H1 (cell line): Measurements from ENCODE around the gene RNF220. TPM values are rescaled to one million over a fixed set of nuclear protein-coding genes. Genes with fewer than 3 reads are reported as not detected.

ENCODE experiments used
- CTCF ChIA-PET: fragments of 300-600 bp; sonication (Branson Sonifier 250); formaldehyde crosslinking; loops from one replicate; lab custom pipeline; 2021; ENCODE audit not compliant: partially characterized antibody; lab: Charles Lee
- POLR2A ChIA-PET: fragments of 300-600 bp; sonication (Branson Sonifier 250); formaldehyde crosslinking; loops from one replicate; lab custom pipeline; 2021; ENCODE audit warnings: inconsistent platforms; ENCODE audit not compliant: partially characterized antibody; lab: Charles Lee
- DNase-seq, 2 experiments: peaks; one replicate each; pipeline versions ENCODE4 v3.0.0 to v3.0.0-alpha.2; 2010 to 2022; ENCODE audit warnings: low spot score in 2 of 2, low read depth in 1 of 2, mixed read lengths in 1 of 2
- FAIRE-seq: peaks from 2 replicates; lab custom pipeline; 2011; peaks lifted over from hg19 to GRCh38; lab: Jason Lieb, UNC
- H2AFZ ChIP-seq: 2 replicates; pipeline ENCODE4 v1.8.1; 2012; ENCODE audit warnings: low read length, inconsistent platforms
- H2AK5ac ChIP-seq: 2 replicates; pipeline ENCODE4 v1.6.1; 2013; ENCODE audit warnings: low read depth, low read length
- H2BK120ac ChIP-seq: replicated peaks from 2 replicates; pipeline ENCODE3; 2013; ENCODE audit warnings: low read depth, low read length, inconsistent platforms
- H2BK12ac ChIP-seq: 2 replicates; pipeline ENCODE4 v1.6.1; 2013; ENCODE audit warnings: low read depth, low read length
- H2BK15ac ChIP-seq: 2 replicates; pipeline ENCODE4 v1.6.1; 2013; ENCODE audit warnings: low read length
- H2BK20ac ChIP-seq: 2 replicates; pipeline ENCODE4 v1.6.1; 2013; ENCODE audit warnings: low read length
- H2BK5ac ChIP-seq: 2 replicates; pipeline ENCODE4 v1.6.1; 2013; ENCODE audit warnings: low read depth, low read length
- H3K14ac ChIP-seq: 2 replicates; pipeline ENCODE4 v1.6.1; 2013; ENCODE audit warnings: inconsistent platforms; ENCODE audit not compliant: insufficient read length
- H3K18ac ChIP-seq: 2 replicates; pipeline ENCODE4 v1.6.1; 2013; ENCODE audit warnings: low read length; ENCODE audit errors: extremely low read depth
- H3K23ac ChIP-seq: 2 replicates; pipeline ENCODE4 v1.6.1; 2013; ENCODE audit warnings: inconsistent platforms; ENCODE audit not compliant: insufficient read length
- H3K23me2 ChIP-seq: 2 replicates; pipeline ENCODE4 v1.6.1; 2013; ENCODE audit warnings: low read depth, low read length
- H3K27ac ChIP-seq: 2 replicates; pipeline ENCODE4 v1.6.1; 2011; ENCODE audit warnings: low read depth, low read length, inconsistent platforms
- H3K27me3 ChIP-seq, 4 experiments: replicated peaks in 1 of 4; 1 replicate in 1 of 4; 2 replicates in 3 of 4; pipeline versions ENCODE4 v1.6.1 to v1.8.1; 2011 to 2013; ENCODE audit warnings: low read length in 3 of 4, mild to moderate bottlenecking in 3 of 4, inconsistent platforms in 2 of 4, mixed read lengths in 2 of 4, moderate library complexity in 1 of 4; ENCODE audit not compliant: control insufficient read depth in 3 of 4, insufficient read depth in 3 of 4; ENCODE audit errors: extremely low read depth in 1 of 4
- H3K36me3 ChIP-seq, 4 experiments: 2 replicates each; pipeline versions ENCODE4 v1.6.1 to v1.8.1; 2011 to 2013; ENCODE audit warnings: mild to moderate bottlenecking in 4 of 4, low read length in 3 of 4, moderate library complexity in 2 of 4, control low read depth in 1 of 4, inconsistent platforms in 1 of 4; ENCODE audit not compliant: insufficient read depth in 4 of 4, control insufficient read depth in 2 of 4
- H3K4ac ChIP-seq: replicated peaks from 2 replicates; pipeline ENCODE3; 2013; ENCODE audit warnings: low read length, low read depth, mixed read lengths, inconsistent platforms; ENCODE audit not compliant: insufficient read length
- H3K4me1 ChIP-seq, 4 experiments: replicated peaks in 1 of 4; 1 replicate in 1 of 4; 2 replicates in 3 of 4; pipeline versions ENCODE4 v1.6.1 to v1.8.1; 2011 to 2013; ENCODE audit warnings: low read length in 3 of 4, inconsistent platforms in 2 of 4, mixed read lengths in 1 of 4; ENCODE audit not compliant: insufficient read depth in 4 of 4, control insufficient read depth in 3 of 4
- H3K4me2 ChIP-seq, 2 experiments: 2 replicates each; pipeline versions ENCODE4 v1.6.1 to v1.8.1; 2011 to 2013; ENCODE audit warnings: low read depth in 2 of 2, low read length in 2 of 2, control low read depth in 1 of 2, inconsistent platforms in 1 of 2, mild to moderate bottlenecking in 1 of 2; ENCODE audit not compliant: insufficient read depth in 1 of 2
- H3K4me3 ChIP-seq, 4 experiments: fragments of 200-600, 300-600 bp in 1 of 4; sonication (generic), shearing (Covaris generic), sonication (Bioruptor Twin) in 1 of 4; 2 replicates each; pipeline versions ENCODE4 v1.5.1 to v1.8.1; 2011 to 2016; ENCODE audit warnings: low read length in 4 of 4, low read depth in 3 of 4, control low read depth in 2 of 4, inconsistent platforms in 2 of 4, mild to moderate bottlenecking in 2 of 4, mixed read lengths in 1 of 4, moderate library complexity in 1 of 4; ENCODE audit not compliant: insufficient read depth in 2 of 4; ENCODE audit errors: extremely low read depth in 1 of 4
- H3K56ac ChIP-seq: replicated peaks from 2 replicates; pipeline ENCODE3; 2013; ENCODE audit warnings: low read depth, mild to moderate bottlenecking, mixed read lengths, low read length, inconsistent platforms; ENCODE audit not compliant: insufficient read length
- H3K79me1 ChIP-seq: 2 replicates; pipeline ENCODE4 v1.6.1; 2013; ENCODE audit warnings: low read depth, low read length, control low read depth
- H3K79me2 ChIP-seq, 2 experiments: 2 replicates each; pipeline versions ENCODE4 v1.6.1 to v1.8.1; 2012 to 2013; ENCODE audit warnings: low read length in 2 of 2, mild to moderate bottlenecking in 2 of 2, inconsistent platforms in 1 of 2; ENCODE audit not compliant: insufficient read depth in 2 of 2, control insufficient read depth in 1 of 2
- H3K9ac ChIP-seq, 4 experiments: replicated peaks in 1 of 4; 1 replicate in 1 of 4; 2 replicates in 3 of 4; pipeline versions ENCODE4 v1.6.1 to v1.8.1; 2011 to 2013; ENCODE audit warnings: low read depth in 3 of 4, low read length in 3 of 4, control low read depth in 2 of 4, mild to moderate bottlenecking in 2 of 4, moderate library complexity in 2 of 4, inconsistent platforms in 1 of 4; ENCODE audit errors: extremely low read depth in 1 of 4
- H3K9me3 ChIP-seq, 2 experiments: 2 replicates each; pipeline versions ENCODE4 v1.6.1 to v1.8.1; 2012 to 2013; ENCODE audit warnings: mild to moderate bottlenecking in 2 of 2, moderate library complexity in 2 of 2, control low read depth in 1 of 2, inconsistent platforms in 1 of 2, low read depth in 1 of 2, low read length in 1 of 2, mixed read lengths in 1 of 2; ENCODE audit not compliant: insufficient read depth in 2 of 2
- H4K20me1 ChIP-seq, 2 experiments: replicated peaks in 1 of 2; 2 replicates each; pipeline versions ENCODE3 to v1.8.1; 2011 to 2013; ENCODE audit warnings: inconsistent platforms in 2 of 2, low read length in 2 of 2, mild to moderate bottlenecking in 1 of 2; ENCODE audit not compliant: insufficient read depth in 2 of 2, control insufficient read depth in 1 of 2
- H4K5ac ChIP-seq: 2 replicates; pipeline ENCODE4 v1.6.1; 2013; ENCODE audit warnings: low read length, low read depth, mixed read lengths, inconsistent platforms; ENCODE audit not compliant: insufficient read length
- H4K8ac ChIP-seq: 2 replicates; pipeline ENCODE4 v1.8.0; 2013; ENCODE audit warnings: mild to moderate bottlenecking, moderate library complexity, low read length, inconsistent platforms; ENCODE audit not compliant: insufficient read depth; ENCODE audit errors: extremely low read depth
- H4K91ac ChIP-seq: replicated peaks from 2 replicates; pipeline ENCODE3; 2013; ENCODE audit warnings: low read length, mixed read lengths, inconsistent platforms; ENCODE audit not compliant: insufficient read length
- EGR1 ChIP-seq: IDR thresholded peaks from 2 replicates; pipeline ENCODE4 v1.6.1; 2011; ENCODE audit warnings: low read depth, low read length, borderline replicate concordance
- RAD21 ChIP-seq, 2 experiments: IDR thresholded peaks in 1 of 2; conservative IDR thresholded peaks in 1 of 2; 2 replicates each; pipeline ENCODE4 v1.6.1; 2011; ENCODE audit warnings: low read depth in 2 of 2, low read length in 2 of 2, improper control_type of control experiment in 1 of 2, inconsistent platforms in 1 of 2, mild to moderate bottlenecking in 1 of 2, moderate library complexity in 1 of 2
- RNF2 ChIP-seq: fragments of 200-900, 300-1000 bp; sonication (generic); IDR thresholded peaks from 2 replicates; pipeline ENCODE4 v1.7.1; 2016; ENCODE audit warnings: borderline replicate concordance, low read depth, mild to moderate bottlenecking, antibody characterized with exemption, low read length; ENCODE audit not compliant: poor library complexity, severe bottlenecking; ENCODE audit errors: missing control alignments
- SAP30 ChIP-seq: fragments of 300-600 bp; sonication (generic); IDR thresholded peaks from 2 replicates; pipeline ENCODE4 v1.7.1; 2012; ENCODE audit warnings: low read length, moderate library complexity, mild to moderate bottlenecking, inconsistent platforms; ENCODE audit not compliant: insufficient read depth, insufficient replicate concordance
- SP1 ChIP-seq: IDR thresholded peaks from 2 replicates; pipeline ENCODE4 v1.6.1; 2011; ENCODE audit warnings: low read depth, low read length
- SP4 ChIP-seq: IDR thresholded peaks from 2 replicates; pipeline ENCODE4 v1.6.1; 2012; ENCODE audit warnings: low read length, inconsistent platforms
- SUZ12 ChIP-seq: fragments of 200-600 bp; sonication (generic); IDR thresholded peaks from 2 replicates; pipeline ENCODE4 v1.6.1; 2012; ENCODE audit warnings: mild to moderate bottlenecking, inconsistent platforms, low read length, moderate library complexity, mixed read lengths
- TBP ChIP-seq: IDR thresholded peaks from 2 replicates; pipeline ENCODE4 v1.6.1; 2011; ENCODE audit warnings: low read depth, low read length, improper control_type of control experiment
- TCF12 ChIP-seq: IDR thresholded peaks from 2 replicates; pipeline ENCODE4 v1.6.1; 2011; ENCODE audit warnings: low read depth, mild to moderate bottlenecking, low read length
- WGBS, 2 experiments: shearing (Covaris generic) in 1 of 2; methylation state at CpG; one replicate each; pipeline versions ENCODE4 v1.1.6 to v1.1.7; 2013 to 2015; ENCODE audit warnings: low lambda C conversion rate in 2 of 2, mixed read lengths in 2 of 2, inconsistent platforms in 1 of 2, low coverage in 1 of 2, missing lambda C conversion rate in 1 of 2; ENCODE audit not compliant: insufficient replicate concordance in 2 of 2, insufficient coverage in 1 of 2, insufficient read length in 1 of 2; ENCODE audit errors: extremely low coverage in 1 of 2, missing lambda C conversion rate in 1 of 2; 5-methylcytosine and 5-hydroxymethylcytosine counted together
- polyA plus RNA-seq, 7 experiments: library from polyadenylated mRNA; depleted of rRNA in 3 of 7; stranded (reverse) in 5 of 7; unstranded in 2 of 7; fragments of >200 nt in 5 of 7; fragments of 200-250 nt in 2 of 7; gene quantifications; 1 replicate in 5 of 7; 2 replicates in 1 of 7; 4 replicates in 1 of 7; pipeline versions ENCODE4 v1.2.1 to v1.2.3, GENCODE V29; 2011 to 2013; ENCODE audit warnings: missing spikeins in 2 of 7, mixed read lengths in 2 of 7
- total RNA-seq: library from RNA; stranded (reverse); fragmentation: NEBNext Ultra II Directional; extraction: Animal tissue kit (Norgen Biotek cat#: 25700); gene quantifications from 2 replicates; pipeline ENCODE4 v1.2.1, GENCODE V29; 2021

The RNF220 gene
- total and polyA plus RNA-seq, 2 of the 8 experiments (the other 6 are each of a cell fraction or from before 2014, with no cell fraction given), result 123 to 160 TPM

GRCh38 chr1:44417351-44418021, 12.4 kb downstream of the RNF220 start:
- H3K4me2 ChIP-seq, result peak overlapping the region; percentile 80 to 98
- H4K20me1 ChIP-seq, result peaks cover 0 to 10% of the 10 kb centered on the region in 2 experiments
- peaks cover 0 to 35% of the 10 kb centered on the region in 2 experiments; a peak in 2 of 4 replicates for H3K79me2 ChIP-seq
- peak overlapping the region; percentile 44 to 69 (median 53) for H3K4me3 ChIP-seq
- POLR2A ChIA-PET, result interaction anchor here (0.9 to 1.4 kb wide), 3 partner anchors 9 to 15 kb away, joined by 4 to 8 read pairs (median 6); partner anchors contain the start of gene RNF220
- H3K18ac ChIP-seq, result peak overlapping the region; percentile 91
- peaks cover 7% of the 10 kb centered on the region; the same call in 1 of the 2 replicates for H3K79me1 ChIP-seq
- peak overlapping the region in 2 of 4 experiments; percentile 8 to 45; a peak in 2 of 7 replicates for H3K9ac ChIP-seq
- no peak overlapping the region for H2BK15ac ChIP-seq
- CTCF ChIA-PET, result interaction anchor here (0.6 kb wide), 1 partner anchor 558 kb away, joined by 3 read pairs; no protein-coding TSS in a partner anchor
- peak overlapping the region; percentile 75 for H4K8ac ChIP-seq
- no peak overlapping the region for H2AK5ac ChIP-seq
- peaks cover 10% of the 10 kb centered on the region; the same call in 1 of the 2 replicates for H3K23me2 ChIP-seq
- H3K27me3 ChIP-seq, result peaks cover 0 to 10% (median 4%) of the 10 kb centered on the region in 4 experiments; a peak in 5 of 7 replicates
- 0 out of 2 replicates have a peak overlapping the region, but pooled peaks have one; percentile 31 for H2AFZ ChIP-seq
- no peak overlapping the region for H4K5ac ChIP-seq
- no peaks in the 10 kb centered on the region for H3K9me3 ChIP-seq
- peak overlapping the region; percentile 84 for H2BK5ac ChIP-seq
- H2BK120ac ChIP-seq, result no peak overlapping the region
- H3K27ac ChIP-seq, result peak overlapping the region; percentile 17; the same call in 1 of the 2 replicates
- WGBS, 2 experiments, result 2% methylated on average over 37 of the region's 65 CpGs; no CpG with 5 or more reads in 1 of the 2 experiments
- peak overlapping the region; percentile 3; the same call in 1 of the 2 replicates for H2BK12ac ChIP-seq
- no peak overlapping the region for H3K23ac ChIP-seq
- FAIRE-seq (no peak), DNase-seq (peak; percentile 76 to 85)
- H3K56ac ChIP-seq, result no peak overlapping the region
- peak overlapping the region; percentile 94 for H4K91ac ChIP-seq
- H2BK20ac ChIP-seq, result no peak overlapping the region
- H3K14ac ChIP-seq, result no peak overlapping the region
- H3K4ac ChIP-seq, result no peak overlapping the region
- H3K36me3 ChIP-seq, result peaks cover 0 to 22% (median 6%) of the 10 kb centered on the region in 4 experiments; a peak in 4 of 8 replicates
- peaks cover 8 to 26% (median 21%) of the 10 kb centered on the region in 4 experiments for H3K4me1 ChIP-seq
- TF ChIP-seq SP4, result no peak
- no peak for TF ChIP-seq EGR1
- TF ChIP-seq SUZ12, result peak; percentile 28
- no peak for TF ChIP-seq RNF2
- TF ChIP-seq SAP30, result no peak
- TF ChIP-seq TCF12, result no peak
- TF ChIP-seq SP1, result no peak
- TF ChIP-seq RAD21 (IDR thresholded peaks at IDR 0.05 in 1 of 2, conservative IDR thresholded peaks at IDR 0.05 in 1 of 2; ENCODE audit: low read depth in 2 of 2, low read length in 2 of 2), result 0 out of 4 replicates have a peak, but pooled peaks have one; percentile 2 to 11
- peak; percentile 23; the same call in 1 of the 2 replicates for TF ChIP-seq TBP
